ENCODE data around the gene PPP3R1. TPM values are rescaled to one million over a fixed set of nuclear protein-coding genes. Genes with fewer than 3 reads are reported as not detected.

The PPP3R1 gene
- total and polyA plus RNA-seq, 5 donors from 2014 or later, result 2.8 to 68.2 (median 4.9) TPM

DNA sequence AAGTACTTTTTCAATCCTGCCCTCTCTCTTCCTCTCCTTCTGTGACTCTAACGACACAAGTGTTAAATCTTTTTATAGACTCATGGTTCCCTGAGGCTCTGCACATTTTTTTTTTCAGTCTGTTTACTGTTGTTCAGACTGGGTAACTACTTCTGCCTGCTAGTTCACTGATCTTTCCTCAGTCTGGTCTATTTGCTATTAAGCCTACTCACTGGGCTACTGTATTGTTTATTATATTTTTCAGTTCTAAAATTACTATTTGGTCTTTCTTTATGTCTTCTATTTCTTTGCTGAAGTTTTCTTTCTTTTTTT, 21.3 kb downstream of the PPP3R1 start:
- peaks cover 60 to 91% (median 75%) of the 10 kb centered on the region in 4 donors for H3K4me1 Mint-ChIP-seq
- H3K27ac ChIP-seq (ENCODE audit: insufficient read depth, low read length, poor library complexity, severe bottlenecking), result no peak overlapping the region

DNA sequence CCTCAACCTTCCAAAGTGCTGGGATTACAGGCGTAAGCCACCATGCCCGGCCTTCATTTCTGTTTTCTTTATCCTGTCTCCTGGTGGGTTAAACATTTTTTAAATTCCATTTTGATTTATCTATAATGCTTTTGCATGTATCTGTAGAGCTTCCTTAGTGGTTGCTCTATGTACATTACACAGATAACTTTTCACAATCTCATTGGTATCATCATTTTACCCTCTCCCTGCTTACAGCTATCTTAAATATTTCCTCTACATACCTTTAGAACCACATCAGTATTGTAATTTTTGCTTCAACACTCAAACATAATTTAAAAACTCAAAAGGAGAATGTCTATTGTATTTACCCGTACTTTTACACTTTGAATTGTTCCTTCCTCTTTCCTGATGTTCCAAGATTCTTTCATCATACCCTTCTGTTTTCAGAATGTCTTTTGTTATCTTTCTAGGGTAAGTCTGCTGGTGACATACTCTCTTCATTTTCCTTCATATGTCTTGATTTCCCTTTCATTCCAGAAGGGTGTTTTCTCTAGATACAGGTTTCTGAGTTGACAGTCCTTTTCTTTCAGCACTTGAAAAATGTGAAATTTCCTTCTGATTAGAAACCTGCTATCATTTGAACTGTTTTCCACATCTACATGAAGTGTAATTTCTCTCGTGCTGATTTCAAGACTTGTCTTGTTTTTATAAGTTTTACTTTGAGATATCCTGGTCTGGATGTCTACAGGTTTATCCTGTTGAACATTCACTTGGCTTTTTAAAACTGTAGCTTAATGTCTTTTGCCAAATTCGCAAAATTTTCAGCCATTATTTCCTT, 21.9 kb downstream of the PPP3R1 start:
- peaks cover 0 to 1% (median 0%) of the 10 kb centered on the region in 7 donors for H3K9me3 Mint-ChIP-seq
- DNase-seq (no peak), ATAC-seq (ENCODE audit: low read depth in 2 of 2) (no peak)
- no peak overlapping the region for H3K27ac ChIP-seq (ENCODE audit: insufficient read depth, low read length, poor library complexity, severe bottlenecking)
- H3K4me3 ChIP-seq (ENCODE audit: low read depth, low read length), result no peak overlapping the region
- H3K27me3 Mint-ChIP-seq, result no peaks in the 10 kb centered on the region
- H3K27me3 ChIP-seq (ENCODE audit: control insufficient read depth, insufficient read depth, low read length), result no peaks in the 10 kb centered on the region
- peak overlapping the region in 1 of 4 donors; percentile 29 for H3K4me3 Mint-ChIP-seq
- H3K27ac Mint-ChIP-seq, result peak overlapping the region in 2 of 3 donors; percentile 47 to 63
- H3K36me3 Mint-ChIP-seq, result no peaks in the 10 kb centered on the region
- H3K36me3 ChIP-seq (ENCODE audit: control insufficient read depth, insufficient read depth, low read length), result peaks cover 3% of the 10 kb centered on the region
- peaks cover 24% of the 10 kb centered on the region for H3K4me1 ChIP-seq (ENCODE audit: control insufficient read depth, insufficient read depth, low read length, poor library complexity, severe bottlenecking)
- H3K4me1 Mint-ChIP-seq, result peaks cover 62 to 91% (median 76%) of the 10 kb centered on the region in 4 donors
- H3K9me3 ChIP-seq (ENCODE audit: control insufficient read depth in 2 of 2, low read length in 2 of 2), result no peaks in the 10 kb centered on the region

More for the DNA sequence above, 21.3 kb downstream of the PPP3R1 start:
- Mint-ChIP-seq H3K27ac (peak overlapping the region in 2 of 3 donors; percentile 47 to 63), H3K27me3 (no peaks in the 10 kb centered on the region), H3K4me3 (peak overlapping the region in 1 of 4 donors; percentile 28), H3K36me3 (no peaks in the 10 kb centered on the region), H3K9me3 (peaks cover 0 to 1% (median 0%) of the 10 kb centered on the region in 7 donors)
- Histone ChIP-seq H3K4me1 (ENCODE audit: control insufficient read depth, insufficient read depth, low read length, poor library complexity, severe bottlenecking) (peaks cover 26% of the 10 kb centered on the region), H3K4me3 (ENCODE audit: low read depth, low read length) (peak overlapping the region; percentile 11), H3K36me3 (ENCODE audit: control insufficient read depth, insufficient read depth, low read length) (peaks cover 3% of the 10 kb centered on the region), H3K27me3 (ENCODE audit: control insufficient read depth, insufficient read depth, low read length) (no peaks in the 10 kb centered on the region), H3K9me3 (ENCODE audit: control insufficient read depth in 2 of 2, low read length in 2 of 2) (no peaks in the 10 kb centered on the region)
- ATAC-seq (ENCODE audit: low read depth in 2 of 2), result no peak
- no peak for DNase-seq

DNA sequence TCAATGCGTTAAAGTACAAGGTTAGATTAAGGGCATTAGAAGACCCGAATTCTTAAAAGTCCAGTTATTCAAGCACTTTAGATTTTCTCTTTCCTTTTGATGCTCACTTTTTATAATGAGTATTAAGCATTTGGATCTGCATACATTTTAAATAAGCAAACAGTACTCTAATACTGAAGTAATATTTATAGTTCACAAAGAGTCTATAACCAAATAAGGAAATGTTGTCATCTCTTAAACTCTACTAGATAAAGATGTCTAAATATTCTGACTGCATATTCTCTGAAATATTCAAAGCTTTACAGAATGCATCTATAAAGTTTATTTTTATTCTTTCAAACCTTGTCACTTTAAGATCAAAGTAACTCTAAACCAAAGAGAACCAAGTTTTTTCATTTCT, 25.5 kb downstream of the PPP3R1 start:
- ATAC-seq (ENCODE audit: low read depth in 2 of 2) (no peak), DNase-seq (no peak)
- no peak overlapping the region for H3K4me3 ChIP-seq (ENCODE audit: low read depth, low read length)
- Mint-ChIP-seq H3K9me3 (peaks cover 0 to 1% (median 0%) of the 10 kb centered on the region in 7 donors), H3K36me3 (no peaks in the 10 kb centered on the region), H3K27me3 (no peaks in the 10 kb centered on the region), H3K27ac (no peak overlapping the region), H3K4me3 (peak overlapping the region in 1 of 4 donors; percentile 27), H3K4me1 (peaks cover 78 to 98% (median 88%) of the 10 kb centered on the region in 4 donors)
- H3K36me3 ChIP-seq (ENCODE audit: control insufficient read depth, insufficient read depth, low read length), result no peaks in the 10 kb centered on the region
- no peak overlapping the region for H3K27ac ChIP-seq (ENCODE audit: insufficient read depth, low read length, poor library complexity, severe bottlenecking)
- no peaks in the 10 kb centered on the region for H3K27me3 ChIP-seq (ENCODE audit: control insufficient read depth, insufficient read depth, low read length)
- H3K9me3 ChIP-seq (ENCODE audit: control insufficient read depth in 2 of 2, low read length in 2 of 2), result no peaks in the 10 kb centered on the region
- peaks cover 33% of the 10 kb centered on the region for H3K4me1 ChIP-seq (ENCODE audit: control insufficient read depth, insufficient read depth, low read length, poor library complexity, severe bottlenecking)

DNA sequence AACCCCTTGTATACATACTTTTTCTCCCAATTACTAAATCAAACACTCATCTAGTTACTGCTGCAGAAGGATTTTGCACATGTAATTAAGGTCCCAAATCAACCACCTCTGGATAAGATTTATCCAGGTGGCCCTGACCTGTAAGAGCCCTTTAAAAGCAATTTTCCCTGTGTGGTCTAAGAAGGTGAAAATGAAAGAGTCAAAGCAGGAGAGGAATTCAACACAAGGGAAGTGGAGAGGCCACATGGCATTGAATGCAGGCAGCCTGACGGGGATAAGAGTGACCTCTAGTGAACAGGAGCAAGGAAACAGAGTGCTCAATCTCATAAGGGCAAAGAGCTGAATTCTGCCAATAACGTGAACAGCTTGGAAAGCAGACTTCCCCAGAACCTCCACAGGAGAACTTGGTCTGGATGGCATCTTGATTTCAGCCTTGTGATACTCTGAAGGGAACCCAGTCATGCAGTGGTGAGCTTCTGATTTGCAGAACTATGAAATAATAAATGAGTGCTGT, 27.2 kb downstream of the PPP3R1 start:
- H3K4me1 ChIP-seq (ENCODE audit: control insufficient read depth, insufficient read depth, low read length, poor library complexity, severe bottlenecking), result peaks cover 39% of the 10 kb centered on the region
- H3K27ac Mint-ChIP-seq, result peak overlapping the region; percentile 37 to 86 (median 83)
- H3K27me3 ChIP-seq (ENCODE audit: control insufficient read depth, insufficient read depth, low read length), result no peaks in the 10 kb centered on the region
- peak overlapping the region; percentile 9 for H3K4me3 ChIP-seq (ENCODE audit: low read depth, low read length)
- DNase-seq, result no peak
- H3K27me3 Mint-ChIP-seq, result no peaks in the 10 kb centered on the region
- H3K4me3 Mint-ChIP-seq, result peak overlapping the region in 3 of 4 donors; percentile 27 to 72 (median 37)
- H3K9me3 ChIP-seq (ENCODE audit: control insufficient read depth in 2 of 2, low read length in 2 of 2), result no peaks in the 10 kb centered on the region
- H3K36me3 Mint-ChIP-seq, result no peaks in the 10 kb centered on the region
- no peak overlapping the region for H3K27ac ChIP-seq (ENCODE audit: insufficient read depth, low read length, poor library complexity, severe bottlenecking)
- H3K4me1 Mint-ChIP-seq, result peaks cover 65 to 98% (median 89%) of the 10 kb centered on the region in 4 donors
- H3K9me3 Mint-ChIP-seq, result no peaks in the 10 kb centered on the region
- peak; percentile 63 to 79 for ATAC-seq (ENCODE audit: low read depth in 2 of 2)
- H3K36me3 ChIP-seq (ENCODE audit: control insufficient read depth, insufficient read depth, low read length), result no peaks in the 10 kb centered on the region

DNA sequence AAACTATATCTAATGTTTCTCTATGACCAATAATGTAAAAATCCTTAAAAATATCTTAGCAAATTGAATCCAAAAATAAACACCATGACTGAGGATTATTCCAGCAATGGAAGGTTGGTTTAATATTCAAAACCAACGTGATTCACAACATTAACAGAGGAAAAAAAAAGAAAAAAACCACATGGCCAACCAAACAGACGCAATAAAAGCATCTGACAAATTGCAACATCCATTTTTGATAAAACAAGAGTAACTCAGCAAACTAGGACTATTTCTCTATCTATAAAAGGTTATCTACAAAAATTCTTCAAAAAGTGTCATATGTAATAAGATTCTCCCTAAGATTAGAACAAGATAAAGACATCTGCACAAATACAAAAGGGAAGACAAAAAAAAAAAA, 28.9 kb downstream of the PPP3R1 start:
- H3K9me3 ChIP-seq (ENCODE audit: control insufficient read depth in 2 of 2, low read length in 2 of 2), result no peaks in the 10 kb centered on the region
- Mint-ChIP-seq H3K4me1 (peaks cover 66 to 98% (median 89%) of the 10 kb centered on the region in 4 donors), H3K9me3 (no peaks in the 10 kb centered on the region), H3K36me3 (no peaks in the 10 kb centered on the region), H3K27ac (no peak overlapping the region), H3K27me3 (no peaks in the 10 kb centered on the region), H3K4me3 (peak overlapping the region in 3 of 4 donors; percentile 0 to 45 (median 15))
- no peak for DNase-seq
- peaks cover 42% of the 10 kb centered on the region for H3K4me1 ChIP-seq (ENCODE audit: control insufficient read depth, insufficient read depth, low read length, poor library complexity, severe bottlenecking)
- ATAC-seq (ENCODE audit: low read depth in 2 of 2), result no peak
- H3K4me3 ChIP-seq (ENCODE audit: low read depth, low read length), result no peak overlapping the region
- no peak overlapping the region for H3K27ac ChIP-seq (ENCODE audit: insufficient read depth, low read length, poor library complexity, severe bottlenecking)
- no peaks in the 10 kb centered on the region for H3K36me3 ChIP-seq (ENCODE audit: control insufficient read depth, insufficient read depth, low read length)
- no peaks in the 10 kb centered on the region for H3K27me3 ChIP-seq (ENCODE audit: control insufficient read depth, insufficient read depth, low read length)

DNA sequence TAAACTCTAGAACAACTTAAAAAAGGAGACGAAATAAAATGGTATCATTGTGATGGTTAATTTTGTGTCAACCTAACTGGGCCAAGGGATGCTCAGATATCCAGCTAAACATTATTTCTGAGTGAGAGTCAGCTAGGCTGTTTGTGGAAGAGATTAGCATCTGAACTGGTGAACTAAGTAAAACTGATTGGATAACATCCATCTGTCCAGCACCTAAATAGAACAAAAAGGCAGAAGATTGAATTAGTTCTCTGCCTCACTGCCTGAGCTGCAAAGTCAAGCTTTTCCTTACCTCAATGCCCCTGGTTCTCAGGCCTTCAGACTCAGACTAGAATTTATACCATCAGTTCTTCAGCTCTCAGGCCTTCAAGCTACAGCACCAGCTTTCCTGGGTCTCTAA, 30.0 kb downstream of the PPP3R1 start:
- Mint-ChIP-seq H3K27ac (peak overlapping the region in 1 of 3 donors; percentile 3), H3K36me3 (no peaks in the 10 kb centered on the region), H3K27me3 (no peaks in the 10 kb centered on the region), H3K4me3 (peak overlapping the region in 2 of 4 donors; percentile 3 to 23), H3K4me1 (peaks cover 69 to 98% (median 86%) of the 10 kb centered on the region in 4 donors), H3K9me3 (no peaks in the 10 kb centered on the region)
- no peaks in the 10 kb centered on the region for H3K27me3 ChIP-seq (ENCODE audit: control insufficient read depth, insufficient read depth, low read length)
- H3K4me1 ChIP-seq (ENCODE audit: control insufficient read depth, insufficient read depth, low read length, poor library complexity, severe bottlenecking), result peaks cover 46% of the 10 kb centered on the region
- H3K4me3 ChIP-seq (ENCODE audit: low read depth, low read length), result no peak overlapping the region
- ATAC-seq (ENCODE audit: low read depth in 2 of 2) (no peak), DNase-seq (no peak)
- no peak overlapping the region for H3K27ac ChIP-seq (ENCODE audit: insufficient read depth, low read length, poor library complexity, severe bottlenecking)
- H3K36me3 ChIP-seq (ENCODE audit: control insufficient read depth, insufficient read depth, low read length), result no peaks in the 10 kb centered on the region
- H3K9me3 ChIP-seq (ENCODE audit: control insufficient read depth in 2 of 2, low read length in 2 of 2), result no peaks in the 10 kb centered on the region

DNA sequence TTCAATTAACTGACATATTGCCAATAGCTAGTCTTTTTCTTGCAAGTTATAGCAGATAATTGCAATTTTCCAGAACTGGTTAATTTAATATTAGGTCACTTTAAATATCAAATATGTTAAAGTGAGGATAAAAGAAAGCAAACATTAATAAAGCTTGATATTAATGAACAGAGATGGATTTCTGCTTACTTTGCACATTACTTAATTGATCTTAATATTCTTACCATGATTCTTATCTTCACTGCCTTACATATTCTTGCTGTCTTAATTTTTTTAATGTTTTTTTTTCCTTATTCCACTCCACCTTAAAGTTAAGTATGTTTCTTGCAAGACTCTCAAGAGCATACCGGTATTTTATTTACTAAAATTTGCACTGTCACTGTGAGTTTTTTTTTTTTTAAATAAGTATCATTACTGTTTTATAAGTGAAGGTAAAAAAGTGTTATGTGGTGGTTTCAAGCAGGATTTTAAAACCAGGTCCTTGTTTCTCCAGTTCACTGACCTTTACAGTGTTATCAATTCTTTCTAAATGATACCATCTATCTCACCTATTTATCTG, 33.9 kb downstream of the PPP3R1 start:
- Histone ChIP-seq H3K4me3 (ENCODE audit: low read depth, low read length) (peak overlapping the region; percentile 58), H3K27ac (ENCODE audit: insufficient read depth, low read length, poor library complexity, severe bottlenecking) (no peak overlapping the region), H3K27me3 (ENCODE audit: control insufficient read depth, insufficient read depth, low read length) (no peaks in the 10 kb centered on the region), H3K9me3 (ENCODE audit: control insufficient read depth in 2 of 2, low read length in 2 of 2) (no peaks in the 10 kb centered on the region), H3K4me1 (ENCODE audit: control insufficient read depth, insufficient read depth, low read length, poor library complexity, severe bottlenecking) (peaks cover 35% of the 10 kb centered on the region), H3K36me3 (ENCODE audit: control insufficient read depth, insufficient read depth, low read length) (peaks cover 14% of the 10 kb centered on the region)
- H3K4me3 Mint-ChIP-seq, result peak overlapping the region; percentile 5 to 90 (median 44)
- no peak for DNase-seq
- H3K27ac Mint-ChIP-seq, result peak overlapping the region in 2 of 3 donors; percentile 9 to 62
- no peak for ATAC-seq (ENCODE audit: low read depth in 2 of 2)
- H3K27me3 Mint-ChIP-seq, result no peaks in the 10 kb centered on the region
- H3K36me3 Mint-ChIP-seq, result peaks cover 11% of the 10 kb centered on the region
- peaks cover 52 to 88% (median 75%) of the 10 kb centered on the region in 4 donors for H3K4me1 Mint-ChIP-seq
- peaks cover 0 to 2% (median 0%) of the 10 kb centered on the region in 7 donors for H3K9me3 Mint-ChIP-seq

All from CD4-positive, CD25-positive, alpha-beta regulatory T cell (primary cell).